Measurements from ENCODE around the gene DLGAP1.
A peak's percentile ranks its signal among the peaks of the same experiment; 100 is the strongest.
"Not testable (repeated sequence)": the region's sequence is repeated elsewhere in the genome, so short reads cannot be mapped to it uniquely, and the experiment has no call there.

DLGAP1 gene

DNA sequence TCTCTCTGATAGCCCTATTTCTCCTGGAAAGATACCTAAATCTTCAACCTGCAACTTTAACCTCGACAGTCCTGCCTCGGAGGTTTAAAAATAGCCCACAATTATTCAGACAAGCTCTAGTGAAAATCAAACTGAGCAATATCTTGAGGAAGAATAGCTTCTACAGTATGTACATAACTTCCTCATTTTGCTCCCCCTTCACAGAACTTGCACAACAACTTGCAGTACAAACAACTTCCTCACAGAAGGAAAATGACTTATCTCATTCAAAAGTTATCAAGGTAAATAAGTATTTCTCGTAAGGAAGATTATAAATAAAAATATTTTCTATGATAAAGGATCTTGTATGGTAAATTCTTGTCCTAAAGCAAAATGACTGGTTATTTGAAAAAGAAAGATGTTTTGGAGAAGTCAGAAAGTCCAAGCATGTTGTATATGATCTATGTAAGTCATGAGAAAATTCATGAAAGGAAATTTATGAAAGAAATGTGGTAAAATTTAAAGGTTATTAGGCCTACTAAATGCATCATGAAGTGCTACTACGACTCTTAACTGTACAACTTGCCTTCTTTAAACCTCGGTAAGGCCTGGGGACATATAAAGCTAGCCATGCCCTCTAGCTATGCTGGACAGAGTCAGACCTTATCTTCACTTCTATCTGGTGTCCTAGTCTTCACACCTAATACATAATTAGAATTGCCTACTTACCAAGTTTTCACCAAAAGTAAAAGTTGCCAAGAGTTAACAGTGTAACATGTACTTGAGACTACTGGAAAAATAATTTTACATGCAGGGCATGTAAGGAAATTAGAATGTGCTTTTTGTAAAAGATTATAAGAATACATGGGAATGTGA lies 394.5 kb downstream of the DLGAP1 start:
- no peak overlapping the region for H3K4me3 ChIP-seq (ENCODE audit: control insufficient read depth, low read depth, low read length)
- DNase-seq (ENCODE audit: low read depth) = peak; percentile 1
- TF ChIP-seq, protein P1, sequence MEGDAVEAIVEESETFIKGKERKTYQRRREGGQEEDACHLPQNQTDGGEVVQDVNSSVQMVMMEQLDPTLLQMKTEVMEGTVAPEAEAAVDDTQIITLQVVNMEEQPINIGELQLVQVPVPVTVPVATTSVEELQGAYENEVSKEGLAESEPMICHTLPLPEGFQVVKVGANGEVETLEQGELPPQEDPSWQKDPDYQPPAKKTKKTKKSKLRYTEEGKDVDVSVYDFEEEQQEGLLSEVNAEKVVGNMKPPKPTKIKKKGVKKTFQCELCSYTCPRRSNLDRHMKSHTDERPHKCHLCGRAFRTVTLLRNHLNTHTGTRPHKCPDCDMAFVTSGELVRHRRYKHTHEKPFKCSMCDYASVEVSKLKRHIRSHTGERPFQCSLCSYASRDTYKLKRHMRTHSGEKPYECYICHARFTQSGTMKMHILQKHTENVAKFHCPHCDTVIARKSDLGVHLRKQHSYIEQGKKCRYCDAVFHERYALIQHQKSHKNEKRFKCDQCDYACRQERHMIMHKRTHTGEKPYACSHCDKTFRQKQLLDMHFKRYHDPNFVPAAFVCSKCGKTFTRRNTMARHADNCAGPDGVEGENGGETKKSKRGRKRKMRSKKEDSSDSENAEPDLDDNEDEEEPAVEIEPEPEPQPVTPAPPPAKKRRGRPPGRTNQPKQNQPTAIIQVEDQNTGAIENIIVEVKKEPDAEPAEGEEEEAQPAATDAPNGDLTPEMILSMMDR (conservative IDR thresholded peaks at IDR 0.05; ENCODE audit: control insufficient read depth, insufficient read depth, low read depth, low read length) = no peak

DNA sequence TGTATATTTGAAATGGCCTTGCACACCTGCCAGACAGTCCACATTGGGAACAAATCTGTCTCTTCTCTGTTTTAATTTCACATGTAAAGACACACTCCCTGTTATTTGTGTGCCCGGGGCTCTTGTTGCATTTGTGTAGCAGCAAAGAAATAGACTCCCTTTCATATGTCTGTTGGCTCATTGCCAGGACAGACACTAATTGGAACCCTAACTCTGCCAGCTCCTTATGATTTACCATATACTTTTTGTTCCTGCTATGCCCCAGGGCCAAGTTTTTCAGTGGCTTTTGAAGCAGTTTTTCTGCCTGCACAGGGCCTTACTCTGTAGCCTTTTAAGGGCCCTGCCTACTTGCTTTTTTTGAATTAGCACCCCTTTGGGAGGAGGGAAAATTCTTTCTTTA lies 396.9 kb downstream of the DLGAP1 start:
- H3K4me3 ChIP-seq (ENCODE audit: control insufficient read depth, low read depth, low read length) = no peak overlapping the region
- no peak for DNase-seq (ENCODE audit: low read depth)
- TF ChIP-seq, protein P1 (conservative IDR thresholded peaks at IDR 0.05; ENCODE audit: control insufficient read depth, insufficient read depth, low read depth, low read length) = no peak

DNA sequence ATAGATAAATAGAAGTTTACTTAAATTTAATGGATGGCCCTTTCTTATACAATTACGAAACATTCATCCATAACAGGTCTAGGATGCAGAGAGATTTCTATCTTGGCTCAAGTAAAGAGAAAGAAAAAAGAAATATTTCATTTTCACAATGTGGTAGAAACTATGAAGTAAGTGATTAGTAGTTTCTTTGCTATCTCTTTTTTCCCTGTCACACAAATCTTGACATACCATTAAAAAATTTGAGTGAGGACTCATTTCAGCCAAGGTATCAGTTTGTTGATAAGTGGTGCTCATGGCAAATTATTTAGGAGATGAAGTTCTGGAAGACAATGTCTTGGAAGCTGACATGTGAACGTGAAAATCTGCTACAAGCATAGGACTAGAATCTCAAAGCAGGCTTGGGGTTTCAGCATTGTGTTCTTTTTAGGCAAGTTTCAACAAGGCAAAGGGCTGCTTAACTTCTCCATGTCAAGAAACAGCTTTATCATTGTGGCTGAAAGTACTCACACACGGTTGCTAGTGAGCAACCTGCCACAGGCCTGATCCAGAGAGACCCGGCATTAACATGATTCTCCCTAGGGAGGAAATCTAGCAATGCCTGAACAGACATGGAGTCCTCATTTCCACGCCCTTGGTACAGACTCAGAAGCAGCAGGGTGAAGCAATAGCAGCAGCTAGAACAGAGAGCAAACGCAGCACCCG lies 414.6 kb downstream of the DLGAP1 start:
- TF ChIP-seq, protein P1 (conservative IDR thresholded peaks at IDR 0.05; ENCODE audit: control insufficient read depth, insufficient read depth, low read depth, low read length) = no peak
- no peak overlapping the region for H3K4me3 ChIP-seq (ENCODE audit: control insufficient read depth, low read depth, low read length)
- no peak for DNase-seq (ENCODE audit: low read depth)

DNA sequence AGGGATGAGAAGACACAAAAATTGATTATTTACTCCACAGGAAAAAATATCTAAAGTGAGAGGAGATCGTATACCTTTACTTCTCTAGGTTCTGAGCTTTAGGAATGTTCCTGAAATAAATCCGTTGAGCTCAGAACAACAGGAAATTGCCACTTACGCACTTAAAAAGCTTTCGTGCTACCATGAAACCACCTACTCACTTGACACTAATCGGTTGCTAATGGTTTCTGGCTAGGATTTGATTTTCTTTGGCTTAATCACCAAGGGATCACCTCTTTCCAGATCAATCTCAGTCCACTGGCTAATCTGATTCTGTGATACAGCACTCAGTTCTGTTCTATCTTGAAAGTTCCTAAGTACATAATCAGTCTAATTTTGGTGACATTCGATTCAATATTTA lies 419.6 kb downstream of the DLGAP1 start:
- no peak for DNase-seq (ENCODE audit: low read depth)
- H3K4me3 ChIP-seq (ENCODE audit: control insufficient read depth, low read depth, low read length) = no peak overlapping the region
- TF ChIP-seq, protein P1 (conservative IDR thresholded peaks at IDR 0.05; ENCODE audit: control insufficient read depth, insufficient read depth, low read depth, low read length) = no peak

DNA sequence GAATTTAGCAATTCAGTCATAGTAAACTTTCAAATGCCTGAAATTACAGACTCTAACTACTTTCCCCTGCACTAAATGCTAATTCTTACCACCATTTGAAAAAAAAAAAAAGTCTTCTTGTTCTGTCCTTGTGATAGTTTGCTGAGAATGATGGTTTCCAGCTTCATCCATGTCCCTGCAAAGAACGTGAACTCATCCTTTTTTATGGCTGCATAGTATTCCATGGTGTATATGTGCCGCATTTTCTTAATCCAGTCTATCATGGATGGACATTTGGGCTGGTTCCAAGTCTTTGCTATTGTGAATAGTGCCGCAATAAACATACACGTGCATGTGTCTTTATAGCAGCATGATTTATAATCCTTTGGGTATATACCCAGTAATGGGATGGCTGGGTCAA lies 420.3 kb downstream of the DLGAP1 start:
- H3K4me3 ChIP-seq (ENCODE audit: control insufficient read depth, low read depth, low read length); DNase-seq (ENCODE audit: low read depth): not testable (repeated sequence)

DNA sequence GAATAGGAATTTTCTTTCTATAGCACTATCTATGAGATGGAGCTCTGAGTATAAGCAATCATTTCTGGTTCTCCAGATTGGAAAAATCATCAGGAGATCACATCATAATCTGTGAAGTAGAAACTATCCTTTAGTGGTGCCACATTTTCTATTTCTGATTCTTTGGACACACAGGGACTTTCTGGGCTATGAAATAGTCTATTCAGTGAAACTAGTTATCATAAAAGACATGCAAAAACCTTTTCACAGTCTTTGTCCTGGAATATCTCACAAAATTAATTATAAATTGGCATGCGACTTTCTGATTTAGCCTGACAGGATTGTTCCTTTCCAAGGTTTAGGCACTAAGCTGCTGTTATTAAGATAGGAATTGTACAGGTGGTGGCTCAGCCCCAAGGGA lies 428.6 kb downstream of the DLGAP1 start:
- TF ChIP-seq, protein P1 (conservative IDR thresholded peaks at IDR 0.05; ENCODE audit: control insufficient read depth, insufficient read depth, low read depth, low read length) = no peak
- DNase-seq (ENCODE audit: low read depth) = no peak
- no peak overlapping the region for H3K4me3 ChIP-seq (ENCODE audit: control insufficient read depth, low read depth, low read length)

DNA sequence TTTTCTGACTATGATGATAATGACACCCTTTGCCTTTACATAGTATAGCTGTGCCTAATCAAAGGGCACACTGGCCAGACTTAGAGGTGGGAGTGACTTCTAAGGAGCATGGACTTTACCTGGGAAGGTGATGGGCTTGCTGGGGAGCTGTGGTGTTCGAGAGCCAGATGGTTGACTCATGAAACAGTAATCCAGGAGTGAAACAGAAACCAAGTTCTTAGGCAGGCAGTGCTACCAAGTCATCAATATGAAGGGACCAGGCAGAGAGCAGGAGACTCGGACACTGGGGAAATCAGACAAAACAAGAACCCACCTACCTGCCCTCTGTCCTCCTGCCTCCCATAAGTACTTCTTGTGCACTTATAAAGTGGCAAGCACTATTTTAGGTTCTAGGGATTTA lies 430.4 kb downstream of the DLGAP1 start:
- H3K4me3 ChIP-seq (ENCODE audit: control insufficient read depth, low read depth, low read length) = no peak overlapping the region
- DNase-seq (ENCODE audit: low read depth) = no peak
- TF ChIP-seq, protein P1 (conservative IDR thresholded peaks at IDR 0.05; ENCODE audit: control insufficient read depth, insufficient read depth, low read depth, low read length) = no peak

DNA sequence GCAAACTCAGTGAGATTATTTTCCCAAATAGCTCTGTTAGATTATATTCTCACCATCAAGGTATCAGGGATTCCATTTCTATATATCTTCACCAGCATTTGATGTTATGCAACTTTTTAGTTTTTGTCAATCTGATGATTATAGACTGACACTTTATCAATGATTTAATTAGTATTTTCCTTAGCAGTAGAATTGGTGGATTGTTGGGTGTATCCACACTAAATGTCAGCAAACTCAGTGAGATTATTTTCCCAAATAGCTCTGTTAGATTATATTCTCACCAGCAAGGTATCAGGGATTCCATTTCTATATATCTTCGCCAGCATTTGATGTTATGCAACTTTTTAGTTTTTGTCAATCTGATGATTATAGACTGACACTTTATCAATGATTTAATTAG lies 432.4 kb downstream of the DLGAP1 start:
- H3K4me3 ChIP-seq (ENCODE audit: control insufficient read depth, low read depth, low read length); DNase-seq (ENCODE audit: low read depth): not testable (repeated sequence)
